ENCODE measurements around the gene PRELP.

The PRELP gene

GRCh38 chr1:203492748-203493130 is 17.1 kb downstream of the PRELP start:
- Histone ChIP-seq H3K4me2 (no peak overlapping the region), H3K4me1 (ENCODE audit: low read depth, poor library complexity, severe bottlenecking) (peaks cover 4% of the 10 kb centered on the region), H3K27ac (no peak overlapping the region), H3K27me3 (ENCODE audit: insufficient read depth, low read depth) (no peaks in the 10 kb centered on the region), H3K79me2 (ENCODE audit: insufficient read depth, low read depth) (no peaks in the 10 kb centered on the region), H3K4me3 (IDR thresholded peaks at IDR 0.05; ENCODE audit: insufficient read depth, low read depth, low read length) (no peak overlapping the region), H3K9ac (no peak overlapping the region), H2AFZ (ENCODE audit: low read depth) (no peak overlapping the region), H3K36me3 (ENCODE audit: insufficient read depth) (no peaks in the 10 kb centered on the region), H4K20me1 (ENCODE audit: insufficient read depth) (no peaks in the 10 kb centered on the region)
- no peak for TF ChIP-seq CTCF (conservative IDR thresholded peaks at IDR 0.05; ENCODE audit: low read depth, low read length)

DNA sequence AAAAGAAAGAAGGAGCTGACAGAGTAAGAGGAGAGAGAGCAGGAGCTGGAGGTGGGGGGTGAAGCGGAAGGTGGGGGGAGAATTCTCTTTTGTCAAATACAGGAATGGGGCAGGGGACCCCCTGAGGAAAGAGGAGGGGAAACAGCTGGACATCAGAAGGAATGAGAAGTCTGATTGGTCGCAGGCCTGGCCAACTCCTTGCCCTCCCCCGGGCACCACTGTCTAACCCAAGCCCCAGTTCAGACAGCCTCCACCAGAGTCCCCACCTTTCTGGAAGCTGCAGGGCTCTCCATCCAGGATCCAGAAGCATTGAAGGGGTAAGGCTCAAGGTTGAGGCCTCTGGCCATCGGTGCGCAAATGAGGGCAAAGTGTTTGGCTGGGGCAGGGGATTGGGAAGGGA is 18.3 kb downstream of the PRELP start, which contains the start of gene OPTC:
OPTC (plus strand) TSS at position 253 of the 400 bp plus-strand sequence. CDS start 1,853 bp downstream, outside the sequence.
- TF ChIP-seq CTCF (conservative IDR thresholded peaks at IDR 0.05; ENCODE audit: low read depth, low read length), result no peak
- Histone ChIP-seq H3K27me3 (ENCODE audit: insufficient read depth, low read depth) (no peaks in the 10 kb centered on the region), H3K9ac (no peak within 1 kb of the TSS), H3K4me3 (IDR thresholded peaks at IDR 0.05; ENCODE audit: insufficient read depth, low read depth, low read length) (no peak within 1 kb of the TSS), H4K20me1 (ENCODE audit: insufficient read depth) (no peaks in the 10 kb centered on the region), H3K79me2 (ENCODE audit: insufficient read depth, low read depth) (no peaks in the 10 kb centered on the region), H3K4me2 (no peak within 1 kb of the TSS), H3K36me3 (ENCODE audit: insufficient read depth) (no peaks in the 10 kb centered on the region), H3K27ac (no peak within 1 kb of the TSS), H3K4me1 (ENCODE audit: low read depth, poor library complexity, severe bottlenecking) (no peaks in the 10 kb centered on the region), H2AFZ (ENCODE audit: low read depth) (no peak within 1 kb of the TSS)

DNA sequence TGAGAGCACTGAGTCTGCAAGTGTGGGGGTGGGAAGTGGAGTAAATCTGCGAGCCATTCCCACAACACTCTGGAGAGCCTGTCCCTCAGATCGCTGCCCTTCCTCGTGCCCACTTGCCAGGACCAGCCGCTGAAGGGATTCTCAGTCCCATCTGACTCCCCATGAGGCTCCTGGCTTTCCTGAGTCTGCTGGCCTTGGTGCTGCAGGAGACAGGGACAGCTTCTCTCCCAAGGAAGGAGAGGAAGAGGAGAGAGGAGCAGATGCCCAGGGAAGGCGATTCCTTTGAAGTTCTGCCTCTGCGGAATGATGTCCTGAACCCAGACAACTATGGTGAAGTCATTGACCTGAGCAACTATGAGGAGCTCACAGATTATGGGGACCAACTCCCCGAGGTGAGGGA is 20.2 kb downstream of the PRELP start:
- TF ChIP-seq CTCF (conservative IDR thresholded peaks at IDR 0.05; ENCODE audit: low read depth, low read length), result no peak
- no peak overlapping the region for H2AFZ ChIP-seq (ENCODE audit: low read depth)

GRCh38 chr1:203497269-203497777 is 21.7 kb downstream of the PRELP start:
- H2AFZ ChIP-seq (ENCODE audit: low read depth), result no peak overlapping the region
- H3K27ac ChIP-seq, result no peak overlapping the region
- no peak overlapping the region for H3K9ac ChIP-seq
- no peak overlapping the region for H3K4me3 ChIP-seq (IDR thresholded peaks at IDR 0.05; ENCODE audit: insufficient read depth, low read depth, low read length)
- H3K79me2 ChIP-seq (ENCODE audit: insufficient read depth, low read depth), result no peaks in the 10 kb centered on the region
- no peaks in the 10 kb centered on the region for H3K4me1 ChIP-seq (ENCODE audit: low read depth, poor library complexity, severe bottlenecking)
- no peaks in the 10 kb centered on the region for H4K20me1 ChIP-seq (ENCODE audit: insufficient read depth)
- H3K4me2 ChIP-seq, result no peak overlapping the region
- no peaks in the 10 kb centered on the region for H3K36me3 ChIP-seq (ENCODE audit: insufficient read depth)
- H3K27me3 ChIP-seq (ENCODE audit: insufficient read depth, low read depth), result no peaks in the 10 kb centered on the region; the same call in 1 of the 2 replicates
- TF ChIP-seq CTCF (conservative IDR thresholded peaks at IDR 0.05; ENCODE audit: low read depth, low read length), result no peak

More for the DNA sequence above, 20.2 kb downstream of the PRELP start:
- Histone ChIP-seq H3K4me1 (ENCODE audit: low read depth, poor library complexity, severe bottlenecking) (no peaks in the 10 kb centered on the region), H3K79me2 (ENCODE audit: insufficient read depth, low read depth) (no peaks in the 10 kb centered on the region), H3K36me3 (ENCODE audit: insufficient read depth) (no peaks in the 10 kb centered on the region), H3K9ac (no peak overlapping the region), H3K4me2 (no peak overlapping the region), H4K20me1 (ENCODE audit: insufficient read depth) (no peaks in the 10 kb centered on the region), H3K27ac (no peak overlapping the region), H3K27me3 (ENCODE audit: insufficient read depth, low read depth) (no peaks in the 10 kb centered on the region), H3K4me3 (IDR thresholded peaks at IDR 0.05; ENCODE audit: insufficient read depth, low read depth, low read length) (no peak overlapping the region)
